ENCODE data around the gene PRKCB.
"Not testable (repeated sequence)": the region's sequence is repeated elsewhere in the genome, so short reads cannot be mapped to it uniquely, and the experiment has no call there.

The PRKCB gene

GRCh38 chr16:24178496-24178895 lies 342.7 kb downstream of the PRKCB start:
- DNase-seq (ENCODE audit: low spot score): no peak

- no peak for DNase-seq (ENCODE audit: low spot score)
Observed at GRCh38 chr16:24180451-24180850, 344.7 kb downstream of the PRKCB start.

- DNase-seq (ENCODE audit: low spot score): no peak
Observed at GRCh38 chr16:24188021-24188542, 352.3 kb downstream of the PRKCB start.

- DNase-seq (ENCODE audit: low spot score): no peak
Observed at GRCh38 chr16:24188751-24189318, 353.1 kb downstream of the PRKCB start.

GRCh38 chr16:24189941-24190340 lies 354.2 kb downstream of the PRKCB start:
- no peak for DNase-seq (ENCODE audit: low spot score)

- DNase-seq (ENCODE audit: low spot score): no peak
Observed at GRCh38 chr16:24191876-24192402, 356.2 kb downstream of the PRKCB start.

- DNase-seq (ENCODE audit: low spot score): no peak
Observed at GRCh38 chr16:24195221-24195620, 359.4 kb downstream of the PRKCB start.

GRCh38 chr16:24198807-24199533 lies 363.2 kb downstream of the PRKCB start:
- no peak for DNase-seq (ENCODE audit: low spot score)

- DNase-seq (ENCODE audit: low spot score): no peak
Observed at GRCh38 chr16:24203675-24204074, 367.9 kb downstream of the PRKCB start.

GRCh38 chr16:24204150-24204665 lies 368.4 kb downstream of the PRKCB start:
- no peak for DNase-seq (ENCODE audit: low spot score)

GRCh38 chr16:24206926-24207325 lies 371.1 kb downstream of the PRKCB start:
- no peak for DNase-seq (ENCODE audit: low spot score)

- no peak for DNase-seq (ENCODE audit: low spot score)
Observed at GRCh38 chr16:24208710-24209109, 372.9 kb downstream of the PRKCB start.

- no peak for DNase-seq (ENCODE audit: low spot score)
Observed at GRCh38 chr16:24214992-24215391, 379.2 kb downstream of the PRKCB start.

GRCh38 chr16:24216961-24217360 lies 381.2 kb downstream of the PRKCB start:
- no peak for DNase-seq (ENCODE audit: low spot score)

- peak; percentile 18 for DNase-seq (ENCODE audit: low spot score)
Observed at GRCh38 chr16:24217461-24217860, 381.7 kb downstream of the PRKCB start.

GRCh38 chr16:24218299-24218698 lies 382.5 kb downstream of the PRKCB start:
- no peak for DNase-seq (ENCODE audit: low spot score)

GRCh38 chr16:24221219-24221618 lies 385.4 kb downstream of the PRKCB start:
- no peak for DNase-seq (ENCODE audit: low spot score)

- no peak for DNase-seq (ENCODE audit: low spot score)
Observed at GRCh38 chr16:24228514-24228913, 392.7 kb downstream of the PRKCB start.

- DNase-seq (ENCODE audit: low spot score): no peak
Observed at GRCh38 chr16:24232936-24233335, 397.2 kb downstream of the PRKCB start.

- DNase-seq (ENCODE audit: low spot score): no peak
Observed at GRCh38 chr16:24234737-24235136, 399.0 kb downstream of the PRKCB start.

- no peak for DNase-seq (ENCODE audit: low spot score)
Observed at GRCh38 chr16:24235806-24236205, 400.0 kb downstream of the PRKCB start.

- DNase-seq (ENCODE audit: low spot score): not testable (repeated sequence)
Observed at GRCh38 chr16:24238846-24239245, 403.1 kb downstream of the PRKCB start.

GRCh38 chr16:24246911-24247607 lies 411.3 kb downstream of the PRKCB start:
- DNase-seq (ENCODE audit: low spot score): no peak

All from SW480 (cell line).